ACC112 (cell line): ENCODE results near the gene ABT1.

ENCODE experiments used
- H2AFZ ChIP-seq: fragments of 200-600 bp; sonication (generic); one replicate; pipeline ENCODE4 v1.6.0; 2017; ENCODE audit warnings: antibody characterized with exemption, low read length; ENCODE audit not compliant: unreplicated experiment
- H3K27ac ChIP-seq: fragments of 200-600 bp; sonication (generic); 2 replicates; pipeline ENCODE4 v1.5.1; 2014; ENCODE audit warnings: low read depth, mild to moderate bottlenecking, antibody characterized with exemption, low read length, moderate library complexity
- H3K27me3 ChIP-seq: fragments of 200-600 bp; sonication (generic); 2 replicates; pipeline ENCODE4 v1.6.1; 2014; ENCODE audit warnings: mild to moderate bottlenecking, antibody characterized with exemption, low read length, moderate library complexity, mixed read lengths; ENCODE audit not compliant: insufficient read depth
- H3K36me3 ChIP-seq: fragments of 200-600 bp; sonication (generic); 2 replicates; pipeline ENCODE4 v1.6.1; 2016; ENCODE audit warnings: mild to moderate bottlenecking, antibody characterized with exemption, low read length, moderate library complexity, mixed read lengths; ENCODE audit not compliant: insufficient read depth
- H3K4me1 ChIP-seq: fragments of 200-600 bp; sonication (generic); one replicate; pipeline ENCODE4 v1.6.1; 2016; ENCODE audit warnings: low read length, mixed read lengths; ENCODE audit not compliant: insufficient read depth, unreplicated experiment, control insufficient read depth
- H3K4me3 ChIP-seq: fragments of 200-600 bp; sonication (generic); 2 replicates; pipeline ENCODE4 v1.5.1; 2014; ENCODE audit warnings: mild to moderate bottlenecking, low read depth, low read length
- H3K79me2 ChIP-seq: fragments of 200-600 bp; sonication (generic); one replicate; pipeline ENCODE4 v1.6.0; 2016; ENCODE audit warnings: low read length; ENCODE audit not compliant: control insufficient read depth, unreplicated experiment, insufficient read depth

Gene ABT1

GRCh38 chr6:26576407-26576843, 20.3 kb upstream of the ABT1 start:
- no peaks in the 10 kb centered on the region for H3K4me1 ChIP-seq
- peak overlapping the region; percentile 78 for H3K4me3 ChIP-seq
- H3K27me3 ChIP-seq, result peaks cover under 1% of the 10 kb centered on the region; the same call in 1 of the 2 replicates
- H3K36me3 ChIP-seq, result no peaks in the 10 kb centered on the region
- H3K27ac ChIP-seq, result no peak overlapping the region
- peak overlapping the region; percentile 84 for H2AFZ ChIP-seq
- no peaks in the 10 kb centered on the region for H3K79me2 ChIP-seq

GRCh38 chr6:26576929-26577719, 19.6 kb upstream of the ABT1 start:
- Histone ChIP-seq H3K79me2 (no peaks in the 10 kb centered on the region), H3K36me3 (no peaks in the 10 kb centered on the region), H3K4me1 (no peaks in the 10 kb centered on the region), H2AFZ (peak overlapping the region; percentile 84), H3K27me3 (peaks cover 7% of the 10 kb centered on the region), H3K4me3 (peak overlapping the region; percentile 78), H3K27ac (no peak overlapping the region; the same call in 1 of the 2 replicates)

- Histone ChIP-seq H3K4me3 (peak overlapping the region; percentile 78), H3K79me2 (no peaks in the 10 kb centered on the region), H3K27ac (no peak overlapping the region), H3K36me3 (no peaks in the 10 kb centered on the region), H3K27me3 (peaks cover 10% of the 10 kb centered on the region), H2AFZ (peak overlapping the region; percentile 16), H3K4me1 (no peaks in the 10 kb centered on the region)
These were observed 19.1 kb upstream of the ABT1 start for GRCh38 chr6:26577720-26578072.

- Histone ChIP-seq H2AFZ (no peak overlapping the region), H3K79me2 (no peaks in the 10 kb centered on the region), H3K4me1 (no peaks in the 10 kb centered on the region), H3K36me3 (no peaks in the 10 kb centered on the region), H3K27me3 (peaks cover 15% of the 10 kb centered on the region), H3K4me3 (peak overlapping the region; percentile 19; the same call in 1 of the 2 replicates), H3K27ac (no peak overlapping the region)
These were observed 18.5 kb upstream of the ABT1 start for GRCh38 chr6:26578279-26578678.

- no peaks in the 10 kb centered on the region for H3K4me1 ChIP-seq
- H3K27me3 ChIP-seq, result peaks cover 20% of the 10 kb centered on the region
- H3K27ac ChIP-seq, result no peak overlapping the region
- no peak overlapping the region for H2AFZ ChIP-seq
- H3K4me3 ChIP-seq, result no peak overlapping the region
- no peaks in the 10 kb centered on the region for H3K36me3 ChIP-seq
- H3K79me2 ChIP-seq, result no peaks in the 10 kb centered on the region
These were observed 18.0 kb upstream of the ABT1 start for GRCh38 chr6:26578741-26579140.

GRCh38 chr6:26581164-26581915, 15.4 kb upstream of the ABT1 start:
- no peaks in the 10 kb centered on the region for H3K4me1 ChIP-seq
- no peak overlapping the region for H3K4me3 ChIP-seq
- no peak overlapping the region for H3K27ac ChIP-seq
- no peaks in the 10 kb centered on the region for H3K79me2 ChIP-seq
- H2AFZ ChIP-seq, result no peak overlapping the region
- no peaks in the 10 kb centered on the region for H3K36me3 ChIP-seq
- H3K27me3 ChIP-seq, result peaks cover 43% of the 10 kb centered on the region

GRCh38 chr6:26588965-26589364, 7.8 kb upstream of the ABT1 start:
- H3K27ac ChIP-seq, result no peak overlapping the region
- no peaks in the 10 kb centered on the region for H3K4me1 ChIP-seq
- H3K27me3 ChIP-seq, result peaks cover 44% of the 10 kb centered on the region
- no peaks in the 10 kb centered on the region for H3K36me3 ChIP-seq
- no peaks in the 10 kb centered on the region for H3K79me2 ChIP-seq
- H2AFZ ChIP-seq, result no peak overlapping the region
- no peak overlapping the region for H3K4me3 ChIP-seq

GRCh38 chr6:26592649-26593048, 4.1 kb upstream of the ABT1 start:
- Histone ChIP-seq H3K4me3 (no peak overlapping the region), H3K27ac (no peak overlapping the region), H3K4me1 (no peaks in the 10 kb centered on the region), H3K79me2 (peaks cover 7% of the 10 kb centered on the region), H3K36me3 (no peaks in the 10 kb centered on the region), H3K27me3 (peaks cover 23% of the 10 kb centered on the region), H2AFZ (no peak overlapping the region)

- Histone ChIP-seq H3K27ac (no peak overlapping the region), H3K79me2 (peaks cover 16% of the 10 kb centered on the region), H3K27me3 (peaks cover 23% of the 10 kb centered on the region), H3K36me3 (no peaks in the 10 kb centered on the region), H2AFZ (no peak overlapping the region), H3K4me3 (no peak overlapping the region), H3K4me1 (peaks cover 6% of the 10 kb centered on the region)
These were observed 3.2 kb upstream of the ABT1 start for GRCh38 chr6:26593278-26594130.

- Histone ChIP-seq H3K36me3 (0 out of 2 replicates have a peak, but pooled peaks cover 4% of the 10 kb centered on the region), H3K4me1 (peaks cover 6% of the 10 kb centered on the region), H2AFZ (no peak overlapping the region), H3K4me3 (peak overlapping the region; percentile 22; the same call in 1 of the 2 replicates), H3K79me2 (peaks cover 19% of the 10 kb centered on the region), H3K27ac (no peak overlapping the region), H3K27me3 (peaks cover 23% of the 10 kb centered on the region)
These were observed 2.6 kb upstream of the ABT1 start for GRCh38 chr6:26594131-26594498.
